NT2/D1 (cell line): ENCODE results near the gene RNU7-1.

Source experiments
- DNase-seq: peaks from one replicate; pipeline ENCODE4 v3.0.0-alpha.2; 2011; ENCODE audit warnings: low read depth, low spot score
- H3K27me3 ChIP-seq: 2 replicates; pipeline ENCODE4 v1.6.0; 2011; ENCODE audit warnings: mild to moderate bottlenecking; ENCODE audit not compliant: insufficient read length, insufficient read depth
- H3K36me3 ChIP-seq: 2 replicates; pipeline ENCODE4 v1.6.1; 2011; ENCODE audit warnings: mild to moderate bottlenecking, low read length, mixed read lengths; ENCODE audit not compliant: insufficient read depth, insufficient read length
- H3K4me1 ChIP-seq: 2 replicates; pipeline ENCODE4 v1.5.1; 2011; ENCODE audit not compliant: insufficient read depth, insufficient read length
- H3K4me3 ChIP-seq: 2 replicates; pipeline ENCODE4 v1.5.1; 2011; ENCODE audit warnings: low read depth; ENCODE audit not compliant: insufficient read length
- H3K9ac ChIP-seq: 2 replicates; pipeline ENCODE4 v1.6.0; 2011; ENCODE audit warnings: low read depth; ENCODE audit not compliant: insufficient read length
- H3K9me3 ChIP-seq: 2 replicates; pipeline ENCODE4 v1.5.1; 2011; ENCODE audit warnings: mild to moderate bottlenecking, low read length; ENCODE audit not compliant: insufficient read depth
- SUZ12 ChIP-seq: IDR thresholded peaks from 2 replicates; pipeline ENCODE4 v1.6.1; 2011; ENCODE audit not compliant: insufficient read length, insufficient read depth; ENCODE audit errors: extremely low read depth
- YY1 ChIP-seq: IDR thresholded peaks from 2 replicates; pipeline ENCODE4 v1.6.1; 2011; ENCODE audit not compliant: insufficient read length, insufficient read depth
- ZNF274 ChIP-seq: IDR thresholded peaks from 2 replicates; pipeline ENCODE4 v1.6.1; 2011; ENCODE audit warnings: mild to moderate bottlenecking, low read depth, low read length

The RNU7-1 gene

DNA sequence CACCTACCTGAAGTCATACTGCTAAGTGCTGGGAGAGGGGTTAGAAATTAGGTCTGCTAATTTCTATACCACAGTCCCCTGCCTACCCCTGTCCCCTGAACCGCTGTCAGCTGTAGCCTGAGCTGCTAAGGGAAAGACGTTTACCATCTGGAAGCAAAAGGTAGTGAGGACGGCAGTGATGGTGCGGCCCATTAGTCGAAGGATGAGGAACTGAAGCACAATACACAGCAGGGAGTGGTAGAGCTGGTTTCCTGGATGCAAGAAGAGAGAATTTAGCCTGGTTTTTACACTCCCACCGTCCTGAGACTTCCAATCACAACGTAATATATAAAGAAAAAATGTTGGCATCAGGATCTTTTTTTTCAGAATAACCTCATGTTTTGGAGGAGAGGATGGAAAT lies 38.9 kb downstream of the RNU7-1 start:
- Histone ChIP-seq H3K9ac (no peak overlapping the region), H3K36me3 (peaks cover 90% of the 10 kb centered on the region), H3K4me3 (no peak overlapping the region), H3K4me1 (no peaks in the 10 kb centered on the region), H3K27me3 (no peaks in the 10 kb centered on the region), H3K9me3 (no peaks in the 10 kb centered on the region)
- TF ChIP-seq YY1 (no peak), ZNF274 (no peak), SUZ12 (no peak)
- DNase-seq = no peak

DNA sequence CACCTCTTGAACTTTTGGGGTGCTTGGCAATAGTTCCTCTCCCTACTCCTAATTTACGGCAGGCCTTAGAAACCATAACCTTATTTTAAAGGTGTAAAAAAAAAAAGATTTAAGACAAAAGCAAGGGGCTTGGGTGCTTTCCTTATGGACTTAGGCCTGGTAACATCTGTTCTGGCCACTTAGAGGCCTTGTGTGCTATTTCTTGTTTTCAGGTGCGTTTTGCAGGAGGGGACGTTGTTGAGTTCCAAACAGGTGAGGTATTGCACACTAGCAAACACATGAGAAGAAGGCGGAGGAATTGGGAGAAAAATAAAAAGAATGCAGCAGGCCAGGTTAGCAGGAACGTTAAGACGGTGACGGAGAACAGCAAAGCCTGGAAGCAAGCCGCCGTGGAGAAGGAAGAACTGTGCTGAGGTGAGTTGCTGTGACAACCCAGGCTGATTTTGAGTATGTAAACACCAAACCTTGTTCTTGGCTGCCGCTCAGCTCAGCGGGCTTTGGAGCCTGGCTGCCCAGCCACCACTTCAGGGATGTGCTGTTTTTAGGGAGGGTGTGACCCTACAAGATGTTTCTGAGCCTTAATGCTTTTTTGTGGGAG lies 44.4 kb downstream of the RNU7-1 start:
- peaks cover 73% of the 10 kb centered on the region for H3K36me3 ChIP-seq
- H3K4me1 ChIP-seq = peaks cover 3% of the 10 kb centered on the region

More for the DNA sequence above, 44.4 kb downstream of the RNU7-1 start:
- Histone ChIP-seq H3K9ac (no peak overlapping the region), H3K9me3 (no peaks in the 10 kb centered on the region), H3K27me3 (no peaks in the 10 kb centered on the region), H3K4me3 (no peak overlapping the region)
- DNase-seq = no peak
- TF ChIP-seq SUZ12 = no peak
- TF ChIP-seq ZNF274 = no peak
- no peak for TF ChIP-seq YY1
